ENCODE measurements around the gene CD101.

GRCh38 chr1:117068580-117068979, 67.0 kb downstream of the CD101 start:
- no peak for TF ChIP-seq CTCF (IDR thresholded peaks at IDR 0.05; ENCODE audit: borderline replicate concordance, extremely low read depth, low read length, poor library complexity, severe bottlenecking)
- no peak for TF ChIP-seq EZH2 (IDR thresholded peaks at IDR 0.05; ENCODE audit: borderline replicate concordance, low read depth, low read length, severe bottlenecking)

Data from DND-41 (cell line).